Right lobe of liver (tissue), 4 donors: ENCODE measurements around the gene FAM228B.

Experiments used
- POLR2A ChIP-seq: fragments of 450-650 bp; IDR thresholded peaks from one replicate; pipeline ENCODE4 v1.6.1; 2017; ENCODE audit warnings: antibody characterized with exemption, mild to moderate bottlenecking
- TF ChIP-seq, protein P1 (sequence below), 4 donors: fragments of 200-600 bp in 3 of 4; fragments of 450-650 bp in 1 of 4; IDR thresholded peaks; one replicate each; pipeline versions ENCODE4 v1.5.1 to v1.8.0; 2016 to 2022; ENCODE audit warnings: antibody characterized with exemption in 4 of 4, mild to moderate bottlenecking in 2 of 4
- donor health status: DM: no; HTN: no; CAD: no.
- donor health status: DM: no; HTN: no; CAD: no.
- donor health status: DM: no; HTN: yes; CAD: no.

DNA sequence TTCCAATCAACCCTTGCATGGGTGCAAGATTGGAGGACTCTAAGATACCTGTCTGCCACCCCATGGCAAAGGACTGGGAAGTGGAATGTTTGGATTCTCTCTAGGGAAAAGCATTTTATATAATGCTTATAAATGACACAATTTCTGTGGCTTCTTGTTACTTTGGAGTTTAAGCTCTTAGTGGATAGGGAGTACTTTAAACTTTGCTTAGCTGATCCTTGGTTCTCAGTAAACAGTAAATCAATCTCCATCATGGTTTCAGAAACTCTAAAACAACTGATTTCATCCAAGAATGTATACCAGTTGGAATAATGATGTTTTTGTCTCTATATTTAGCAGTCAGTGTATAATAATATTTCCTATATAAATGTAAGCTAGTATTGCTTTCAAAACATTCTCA, 37.5 kb downstream of the FAM228B start:
- TF ChIP-seq, protein P1, sequence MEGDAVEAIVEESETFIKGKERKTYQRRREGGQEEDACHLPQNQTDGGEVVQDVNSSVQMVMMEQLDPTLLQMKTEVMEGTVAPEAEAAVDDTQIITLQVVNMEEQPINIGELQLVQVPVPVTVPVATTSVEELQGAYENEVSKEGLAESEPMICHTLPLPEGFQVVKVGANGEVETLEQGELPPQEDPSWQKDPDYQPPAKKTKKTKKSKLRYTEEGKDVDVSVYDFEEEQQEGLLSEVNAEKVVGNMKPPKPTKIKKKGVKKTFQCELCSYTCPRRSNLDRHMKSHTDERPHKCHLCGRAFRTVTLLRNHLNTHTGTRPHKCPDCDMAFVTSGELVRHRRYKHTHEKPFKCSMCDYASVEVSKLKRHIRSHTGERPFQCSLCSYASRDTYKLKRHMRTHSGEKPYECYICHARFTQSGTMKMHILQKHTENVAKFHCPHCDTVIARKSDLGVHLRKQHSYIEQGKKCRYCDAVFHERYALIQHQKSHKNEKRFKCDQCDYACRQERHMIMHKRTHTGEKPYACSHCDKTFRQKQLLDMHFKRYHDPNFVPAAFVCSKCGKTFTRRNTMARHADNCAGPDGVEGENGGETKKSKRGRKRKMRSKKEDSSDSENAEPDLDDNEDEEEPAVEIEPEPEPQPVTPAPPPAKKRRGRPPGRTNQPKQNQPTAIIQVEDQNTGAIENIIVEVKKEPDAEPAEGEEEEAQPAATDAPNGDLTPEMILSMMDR (IDR thresholded peaks at IDR 0.05) = no peak
- TF ChIP-seq POLR2A = no peak
